Measurements from ENCODE around the gene ROPN1L. TPM values are rescaled to one million over a fixed set of nuclear protein-coding genes. Genes with fewer than 3 reads are reported as not detected.
A peak's percentile ranks its signal among the peaks of the same experiment; 100 is the strongest.

Gene ROPN1L
- total RNA-seq, 1 donor from 2014 or later, result 1.9 TPM

GRCh38 chr5:10448754-10449360 is 7.2 kb downstream of the ROPN1L start:
- Histone ChIP-seq H3K4me1 (no peaks in the 10 kb centered on the region), H3K27me3 (no peaks in the 10 kb centered on the region), H3K4me3 (no peak overlapping the region), H3K9me3 (no peaks in the 10 kb centered on the region), H3K36me3 (no peaks in the 10 kb centered on the region), H3K27ac (no peak overlapping the region)
- peak; percentile 20 for ATAC-seq
- TF ChIP-seq, protein P1, sequence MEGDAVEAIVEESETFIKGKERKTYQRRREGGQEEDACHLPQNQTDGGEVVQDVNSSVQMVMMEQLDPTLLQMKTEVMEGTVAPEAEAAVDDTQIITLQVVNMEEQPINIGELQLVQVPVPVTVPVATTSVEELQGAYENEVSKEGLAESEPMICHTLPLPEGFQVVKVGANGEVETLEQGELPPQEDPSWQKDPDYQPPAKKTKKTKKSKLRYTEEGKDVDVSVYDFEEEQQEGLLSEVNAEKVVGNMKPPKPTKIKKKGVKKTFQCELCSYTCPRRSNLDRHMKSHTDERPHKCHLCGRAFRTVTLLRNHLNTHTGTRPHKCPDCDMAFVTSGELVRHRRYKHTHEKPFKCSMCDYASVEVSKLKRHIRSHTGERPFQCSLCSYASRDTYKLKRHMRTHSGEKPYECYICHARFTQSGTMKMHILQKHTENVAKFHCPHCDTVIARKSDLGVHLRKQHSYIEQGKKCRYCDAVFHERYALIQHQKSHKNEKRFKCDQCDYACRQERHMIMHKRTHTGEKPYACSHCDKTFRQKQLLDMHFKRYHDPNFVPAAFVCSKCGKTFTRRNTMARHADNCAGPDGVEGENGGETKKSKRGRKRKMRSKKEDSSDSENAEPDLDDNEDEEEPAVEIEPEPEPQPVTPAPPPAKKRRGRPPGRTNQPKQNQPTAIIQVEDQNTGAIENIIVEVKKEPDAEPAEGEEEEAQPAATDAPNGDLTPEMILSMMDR (IDR thresholded peaks at IDR 0.05), result no peak
- DNase-seq, result no peak
- intact Hi-C loops (cut with DNase I), result no loop called here

DNA sequence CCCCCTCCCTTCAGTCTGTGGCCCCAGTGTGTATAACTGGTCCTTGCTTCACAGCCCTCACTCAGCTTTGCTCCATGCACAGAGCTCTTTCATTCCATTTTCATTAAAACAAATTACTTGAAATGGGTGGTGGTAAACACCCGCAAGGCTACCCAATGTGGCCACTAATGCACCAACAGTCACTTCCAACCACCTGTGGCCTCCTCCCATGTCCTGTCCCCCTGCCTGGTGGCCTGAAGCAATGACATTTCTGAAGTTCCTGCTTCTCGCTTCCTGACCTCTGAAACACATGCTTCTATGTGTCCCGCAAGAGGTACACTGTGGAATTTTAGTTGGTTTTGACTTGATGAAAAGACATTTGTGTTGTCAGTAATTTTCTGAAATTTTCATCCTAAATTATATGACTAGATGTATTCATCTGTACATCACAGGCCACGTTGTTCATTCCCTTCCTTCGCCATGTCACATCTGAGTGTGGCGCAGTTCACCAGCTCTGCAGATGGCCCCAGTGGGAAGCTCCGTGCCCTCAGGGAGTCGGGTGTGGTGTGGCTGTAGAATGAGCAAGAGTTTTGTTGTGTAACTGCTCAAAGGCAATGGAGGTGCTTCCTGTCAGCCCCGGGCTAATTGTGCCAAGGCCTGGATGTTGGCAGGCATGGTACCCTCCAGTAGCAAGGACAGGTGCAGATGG is 9.6 kb downstream of the ROPN1L start:
- Histone ChIP-seq H3K27me3 (no peaks in the 10 kb centered on the region), H3K27ac (no peak overlapping the region), H3K36me3 (no peaks in the 10 kb centered on the region), H3K9me3 (no peaks in the 10 kb centered on the region), H3K4me3 (no peak overlapping the region), H3K4me1 (no peaks in the 10 kb centered on the region)
- ATAC-seq (peak; percentile 26), DNase-seq (no peak)
- TF ChIP-seq, protein P1 (IDR thresholded peaks at IDR 0.05), result no peak
- intact Hi-C loops (cut with DNase I), result no loop called here

DNA sequence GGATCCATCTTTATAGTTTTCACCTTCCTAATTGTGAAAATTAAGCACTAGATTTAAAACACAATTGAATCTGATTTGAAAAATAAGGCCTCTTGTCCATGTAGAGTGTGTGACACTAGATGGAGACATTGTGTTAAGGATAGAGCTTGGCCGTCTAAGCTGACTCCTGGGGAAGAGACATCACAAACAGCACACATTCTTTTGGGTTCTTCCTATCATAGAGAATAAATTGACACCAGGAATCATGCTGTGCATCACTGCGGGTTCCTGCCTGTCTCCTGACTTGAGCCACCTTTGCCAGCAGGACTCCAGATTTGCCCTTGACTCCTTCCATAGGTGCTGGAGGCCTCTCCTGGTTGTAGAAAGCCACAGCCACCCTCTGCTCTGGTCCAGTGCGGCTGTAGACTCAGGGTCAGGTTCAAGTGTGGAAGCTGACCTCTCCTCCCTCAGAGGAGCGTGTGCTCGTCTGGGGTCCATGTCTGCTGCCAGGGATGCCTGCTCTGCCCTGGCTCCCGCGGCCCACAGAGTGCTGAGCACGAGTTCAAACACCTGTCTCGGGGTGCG is 11.2 kb downstream of the ROPN1L start:
- TF ChIP-seq, protein P1 (IDR thresholded peaks at IDR 0.05), result peak; percentile 77
- ATAC-seq, result peak; percentile 80
- no peak overlapping the region for H3K4me3 ChIP-seq
- peaks cover 12% of the 10 kb centered on the region for H3K4me1 ChIP-seq
- intact Hi-C loops (cut with DNase I), result no loop called here
- H3K27ac ChIP-seq, result no peak overlapping the region
- H3K36me3 ChIP-seq, result no peaks in the 10 kb centered on the region
- no peaks in the 10 kb centered on the region for H3K27me3 ChIP-seq
- no peak for DNase-seq
- H3K9me3 ChIP-seq, result no peaks in the 10 kb centered on the region

DNA sequence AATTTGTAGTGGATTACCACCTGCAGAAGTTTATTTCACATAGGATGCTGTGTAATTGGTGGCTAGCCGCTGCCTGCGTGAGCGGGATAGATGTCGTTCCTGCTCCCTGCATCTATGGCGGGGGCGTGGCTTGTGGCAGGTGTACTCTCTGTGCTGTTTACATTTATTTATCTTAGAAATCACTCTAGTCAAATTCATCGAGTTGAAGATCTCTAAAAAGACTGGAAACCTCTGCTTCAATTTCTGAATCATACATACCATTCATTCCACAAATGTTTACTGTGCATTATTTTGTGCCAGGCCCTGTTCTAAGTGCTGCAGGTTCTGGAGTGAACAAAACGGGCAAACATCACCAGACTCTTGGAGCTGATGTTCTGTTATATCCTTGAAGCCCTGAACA is 11.9 kb downstream of the ROPN1L start:
- DNase-seq (no peak), ATAC-seq (peak; percentile 60)
- Histone ChIP-seq H3K36me3 (no peaks in the 10 kb centered on the region), H3K4me1 (peaks cover 13% of the 10 kb centered on the region), H3K4me3 (no peak overlapping the region), H3K9me3 (no peaks in the 10 kb centered on the region), H3K27me3 (no peaks in the 10 kb centered on the region), H3K27ac (no peak overlapping the region)
- TF ChIP-seq, protein P1 (IDR thresholded peaks at IDR 0.05), result no peak
- intact Hi-C loops (cut with DNase I), result no loop called here

- intact Hi-C loops (cut with DNase I), result loop anchor here (5.0 kb wide), 1 partner anchor 173 kb away; no protein-coding TSS in a partner anchor
- Histone ChIP-seq H3K4me3 (no peak overlapping the region), H3K9me3 (no peaks in the 10 kb centered on the region), H3K36me3 (no peaks in the 10 kb centered on the region), H3K27ac (no peak overlapping the region), H3K27me3 (no peaks in the 10 kb centered on the region), H3K4me1 (peaks cover 13% of the 10 kb centered on the region)
- TF ChIP-seq, protein P1 (IDR thresholded peaks at IDR 0.05), result no peak
- ATAC-seq (no peak), DNase-seq (no peak)
These were observed 13.1 kb downstream of the ROPN1L start for GRCh38 chr5:10454591-10455276.

Measured in upper lobe of right lung (tissue), 1 donor.